Measurements from ENCODE around the gene WWC2.

Gene WWC2

GRCh38 chr4:183329954-183330742 is 231.1 kb downstream of the WWC2 start:
- intact Hi-C loops (cut with micrococcal nuclease), result no loop called here
- Mint-ChIP-seq H3K4me3 (no peak overlapping the region), H3K4me1 (ENCODE audit: low read depth) (no peaks in the 10 kb centered on the region), H3K27me3 (peaks cover 9% of the 10 kb centered on the region), H3K27ac (no peak overlapping the region), H3K9me3 (no peaks in the 10 kb centered on the region), H3K36me3 (ENCODE audit: low read depth) (no peaks in the 10 kb centered on the region)

- peaks cover 5% of the 10 kb centered on the region for H3K4me1 Mint-ChIP-seq (ENCODE audit: low read depth)
- H3K27ac Mint-ChIP-seq, result no peak overlapping the region
- no peaks in the 10 kb centered on the region for H3K36me3 Mint-ChIP-seq (ENCODE audit: low read depth)
- intact Hi-C loops (cut with micrococcal nuclease), result no loop called here
- H3K27me3 Mint-ChIP-seq, result peaks cover 12% of the 10 kb centered on the region
- H3K4me3 Mint-ChIP-seq, result no peak overlapping the region
- H3K9me3 Mint-ChIP-seq, result no peaks in the 10 kb centered on the region
These were observed 231.8 kb downstream of the WWC2 start for GRCh38 chr4:183330841-183331240.

GRCh38 chr4:183332447-183332846 is 233.4 kb downstream of the WWC2 start:
- Mint-ChIP-seq H3K36me3 (ENCODE audit: low read depth) (no peaks in the 10 kb centered on the region), H3K4me3 (no peak overlapping the region), H3K27me3 (peaks cover 13% of the 10 kb centered on the region), H3K9me3 (no peaks in the 10 kb centered on the region), H3K4me1 (ENCODE audit: low read depth) (peaks cover 5% of the 10 kb centered on the region), H3K27ac (no peak overlapping the region)
- intact Hi-C loops (cut with micrococcal nuclease), result no loop called here

GRCh38 chr4:183333202-183333601 is 234.1 kb downstream of the WWC2 start:
- no peak overlapping the region for H3K27ac Mint-ChIP-seq
- intact Hi-C loops (cut with micrococcal nuclease), result no loop called here
- peaks cover 13% of the 10 kb centered on the region for H3K27me3 Mint-ChIP-seq
- H3K4me1 Mint-ChIP-seq (ENCODE audit: low read depth), result peaks cover 5% of the 10 kb centered on the region
- H3K9me3 Mint-ChIP-seq, result no peaks in the 10 kb centered on the region
- no peak overlapping the region for H3K4me3 Mint-ChIP-seq
- H3K36me3 Mint-ChIP-seq (ENCODE audit: low read depth), result no peaks in the 10 kb centered on the region

GRCh38 chr4:183333983-183334382 is 234.9 kb downstream of the WWC2 start:
- H3K27ac Mint-ChIP-seq, result no peak overlapping the region

GRCh38 chr4:183335369-183335940 is 236.4 kb downstream of the WWC2 start:
- Mint-ChIP-seq H3K27me3 (peaks cover 19% of the 10 kb centered on the region), H3K27ac (no peak overlapping the region), H3K4me1 (ENCODE audit: low read depth) (peaks cover 5% of the 10 kb centered on the region), H3K36me3 (ENCODE audit: low read depth) (no peaks in the 10 kb centered on the region), H3K4me3 (no peak overlapping the region), H3K9me3 (no peaks in the 10 kb centered on the region)
- intact Hi-C loops (cut with micrococcal nuclease), result no loop called here

More at GRCh38 chr4:183333983-183334382, 234.9 kb downstream of the WWC2 start:
- Mint-ChIP-seq H3K9me3 (no peaks in the 10 kb centered on the region), H3K27me3 (peaks cover 13% of the 10 kb centered on the region), H3K36me3 (ENCODE audit: low read depth) (no peaks in the 10 kb centered on the region), H3K4me1 (ENCODE audit: low read depth) (peaks cover 5% of the 10 kb centered on the region), H3K4me3 (no peak overlapping the region)
- intact Hi-C loops (cut with micrococcal nuclease), result no loop called here

GRCh38 chr4:183337349-183337748 is 238.3 kb downstream of the WWC2 start:
- peaks cover 5% of the 10 kb centered on the region for H3K4me1 Mint-ChIP-seq (ENCODE audit: low read depth)
- no peaks in the 10 kb centered on the region for H3K9me3 Mint-ChIP-seq

GRCh38 chr4:183337833-183338232 is 238.8 kb downstream of the WWC2 start:
- Mint-ChIP-seq H3K9me3 (no peaks in the 10 kb centered on the region), H3K27ac (no peak overlapping the region)
- intact Hi-C loops (cut with micrococcal nuclease), result no loop called here

More at GRCh38 chr4:183337349-183337748, 238.3 kb downstream of the WWC2 start:
- H3K4me3 Mint-ChIP-seq, result no peak overlapping the region
- no peak overlapping the region for H3K27ac Mint-ChIP-seq
- peaks cover 23% of the 10 kb centered on the region for H3K27me3 Mint-ChIP-seq
- intact Hi-C loops (cut with micrococcal nuclease), result no loop called here
- no peaks in the 10 kb centered on the region for H3K36me3 Mint-ChIP-seq (ENCODE audit: low read depth)

GRCh38 chr4:183342541-183343533 is 243.8 kb downstream of the WWC2 start:
- Mint-ChIP-seq H3K4me1 (ENCODE audit: low read depth) (peaks cover 11% of the 10 kb centered on the region), H3K4me3 (peak overlapping the region; percentile 55), H3K27me3 (peaks cover 26% of the 10 kb centered on the region), H3K36me3 (ENCODE audit: low read depth) (no peaks in the 10 kb centered on the region), H3K27ac (peak overlapping the region; percentile 44), H3K9me3 (no peaks in the 10 kb centered on the region)
- intact Hi-C loops (cut with micrococcal nuclease), result no loop called here

More at GRCh38 chr4:183337833-183338232, 238.8 kb downstream of the WWC2 start:
- no peaks in the 10 kb centered on the region for H3K36me3 Mint-ChIP-seq (ENCODE audit: low read depth)
- no peak overlapping the region for H3K4me3 Mint-ChIP-seq
- H3K27me3 Mint-ChIP-seq, result peaks cover 25% of the 10 kb centered on the region
- peaks cover 6% of the 10 kb centered on the region for H3K4me1 Mint-ChIP-seq (ENCODE audit: low read depth)

GRCh38 chr4:183343730-183344129 is 244.7 kb downstream of the WWC2 start:
- intact Hi-C loops (cut with micrococcal nuclease), result no loop called here
- Mint-ChIP-seq H3K9me3 (no peaks in the 10 kb centered on the region), H3K27ac (peak overlapping the region; percentile 44), H3K4me1 (ENCODE audit: low read depth) (peaks cover 20% of the 10 kb centered on the region), H3K4me3 (no peak overlapping the region), H3K27me3 (peaks cover 26% of the 10 kb centered on the region), H3K36me3 (ENCODE audit: low read depth) (no peaks in the 10 kb centered on the region)

- no peaks in the 10 kb centered on the region for H3K9me3 Mint-ChIP-seq
- H3K27me3 Mint-ChIP-seq, result peaks cover 23% of the 10 kb centered on the region
- H3K4me3 Mint-ChIP-seq, result no peak overlapping the region
- peaks cover 22% of the 10 kb centered on the region for H3K4me1 Mint-ChIP-seq (ENCODE audit: low read depth)
- no peaks in the 10 kb centered on the region for H3K36me3 Mint-ChIP-seq (ENCODE audit: low read depth)
- no peak overlapping the region for H3K27ac Mint-ChIP-seq
- intact Hi-C loops (cut with micrococcal nuclease), result loop anchor here (5.0 kb wide), 1 partner anchor 427 kb away; the partner anchor contains the start of gene DCTD
These were observed 245.6 kb downstream of the WWC2 start for GRCh38 chr4:183344523-183345255.

GRCh38 chr4:183345261-183345660 is 246.2 kb downstream of the WWC2 start:
- intact Hi-C loops (cut with micrococcal nuclease), result loop anchor here (5.0 kb wide), 1 partner anchor 428 kb away; the partner anchor contains the start of gene DCTD
- Mint-ChIP-seq H3K27ac (no peak overlapping the region), H3K4me1 (ENCODE audit: low read depth) (peaks cover 24% of the 10 kb centered on the region)

GRCh38 chr4:183347146-183347545 is 248.1 kb downstream of the WWC2 start:
- Mint-ChIP-seq H3K27me3 (peaks cover 25% of the 10 kb centered on the region), H3K36me3 (ENCODE audit: low read depth) (no peaks in the 10 kb centered on the region), H3K4me1 (ENCODE audit: low read depth) (peaks cover 37% of the 10 kb centered on the region), H3K4me3 (no peak overlapping the region), H3K9me3 (peaks cover 8% of the 10 kb centered on the region), H3K27ac (peak overlapping the region; percentile 84)
- intact Hi-C loops (cut with micrococcal nuclease), result loop anchor here (5.0 kb wide), 1 partner anchor 430 kb away; the partner anchor contains the start of gene DCTD

More at GRCh38 chr4:183345261-183345660, 246.2 kb downstream of the WWC2 start:
- no peak overlapping the region for H3K4me3 Mint-ChIP-seq
- peaks cover 3% of the 10 kb centered on the region for H3K9me3 Mint-ChIP-seq
- H3K27me3 Mint-ChIP-seq, result peaks cover 21% of the 10 kb centered on the region
- no peaks in the 10 kb centered on the region for H3K36me3 Mint-ChIP-seq (ENCODE audit: low read depth)

Data from dendritic cell treated with granulocyte-macrophage colony-stimulating factor and Interleukin-4, amounts not matched to agents 40 ng/mL and 50 ng/mL, for 4 days (primary cell).